HG03139 (cell line): ENCODE data around the gene SFXN2.
"Not testable (repeated sequence)": the region's sequence is repeated elsewhere in the genome, so short reads cannot be mapped to it uniquely, and the experiment has no call there.

Source experiments
- ATAC-seq: cut with Tn5 transposase; IDR thresholded peaks from one replicate; pipeline ENCODE4 v1.9.1; 2021; ENCODE audit not compliant: unreplicated experiment

SFXN2 gene

GRCh38 chr10:102752266-102752930 lies 38.0 kb downstream of the SFXN2 start:
- no peak for ATAC-seq

- no peak for ATAC-seq
These were observed 38.7 kb downstream of the SFXN2 start for GRCh38 chr10:102752934-102753664.

- no peak for ATAC-seq
These were observed 39.3 kb downstream of the SFXN2 start for GRCh38 chr10:102753718-102754117.

GRCh38 chr10:102757323-102757722 lies 42.9 kb downstream of the SFXN2 start:
- no peak for ATAC-seq

- ATAC-seq: no peak
These were observed 44.0 kb downstream of the SFXN2 start for GRCh38 chr10:102758240-102758932.

- ATAC-seq: not testable (repeated sequence)
These were observed 44.5 kb downstream of the SFXN2 start for GRCh38 chr10:102758933-102759262.

GRCh38 chr10:102759497-102760210 lies 45.2 kb downstream of the SFXN2 start:
- no peak for ATAC-seq

- ATAC-seq: no peak
These were observed 47.5 kb downstream of the SFXN2 start for GRCh38 chr10:102761981-102762380.

- no peak for ATAC-seq
These were observed 48.1 kb downstream of the SFXN2 start for GRCh38 chr10:102762401-102763015.

GRCh38 chr10:102763037-102763607 lies 48.7 kb downstream of the SFXN2 start:
- no peak for ATAC-seq

- no peak for ATAC-seq
These were observed 50.2 kb downstream of the SFXN2 start for GRCh38 chr10:102764470-102765161.

- ATAC-seq: no peak
These were observed 50.9 kb downstream of the SFXN2 start for GRCh38 chr10:102765336-102765735.

- ATAC-seq: no peak
These were observed 53.2 kb downstream of the SFXN2 start for GRCh38 chr10:102767428-102768160.

- no peak for ATAC-seq
These were observed 55.1 kb downstream of the SFXN2 start for GRCh38 chr10:102769375-102770107.

- no peak for ATAC-seq
These were observed 55.7 kb downstream of the SFXN2 start for GRCh38 chr10:102770108-102770482.

GRCh38 chr10:102770792-102771191 lies 56.4 kb downstream of the SFXN2 start:
- ATAC-seq: no peak

GRCh38 chr10:102773320-102773719 lies 58.9 kb downstream of the SFXN2 start:
- no peak for ATAC-seq

- ATAC-seq: no peak
These were observed 59.5 kb downstream of the SFXN2 start for GRCh38 chr10:102773986-102774385.
